ENCODE results near the gene TPBGL.

The TPBGL gene

DNA sequence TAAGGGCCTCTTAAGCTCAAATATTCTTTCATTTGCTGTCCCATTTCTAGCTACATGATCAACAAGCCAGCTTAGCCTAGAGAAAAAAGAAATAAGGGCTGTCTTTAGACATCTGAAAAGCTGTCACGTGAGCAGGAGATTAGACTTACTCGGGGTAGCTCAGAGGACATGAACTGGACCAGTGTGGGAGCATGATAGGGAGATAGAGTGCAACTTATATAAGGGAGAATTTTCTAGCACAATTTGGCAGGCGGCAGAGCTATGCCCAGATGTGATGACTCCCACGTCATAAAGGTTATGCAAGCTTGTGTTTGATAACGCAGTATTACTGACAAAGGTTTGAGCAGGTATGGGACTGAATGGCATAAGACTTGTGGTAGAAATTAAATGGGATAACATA lies 28.2 kb upstream of the TPBGL start:
- no peak for DNase-seq

DNA sequence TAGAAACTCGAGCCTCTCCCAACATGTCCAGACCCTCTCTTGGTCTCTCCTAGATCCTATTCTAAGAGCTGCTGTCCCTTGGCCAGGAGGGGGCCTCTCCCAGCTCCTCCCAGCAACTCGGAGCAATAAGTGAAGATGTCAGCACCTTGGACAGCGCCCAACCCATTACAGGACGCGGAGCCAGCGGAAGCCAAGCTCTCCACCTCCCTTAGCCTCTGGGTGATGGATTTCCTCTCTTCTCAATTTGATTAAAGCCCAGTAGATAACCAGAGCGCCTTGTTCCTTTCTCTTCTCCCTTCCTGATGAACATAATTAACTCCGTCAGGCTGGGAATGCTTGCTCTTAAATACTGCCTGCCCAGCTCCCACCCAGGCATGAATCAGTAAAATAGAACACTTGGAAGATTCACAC lies 26.2 kb upstream of the TPBGL start:
- peak; percentile 55 for DNase-seq

- no peak for DNase-seq
Measured at GRCh38 chr11:75214843-75215242, 25.7 kb upstream of the TPBGL start.

- DNase-seq, result no peak
Measured at GRCh38 chr11:75219869-75220268, 20.7 kb upstream of the TPBGL start.

DNA sequence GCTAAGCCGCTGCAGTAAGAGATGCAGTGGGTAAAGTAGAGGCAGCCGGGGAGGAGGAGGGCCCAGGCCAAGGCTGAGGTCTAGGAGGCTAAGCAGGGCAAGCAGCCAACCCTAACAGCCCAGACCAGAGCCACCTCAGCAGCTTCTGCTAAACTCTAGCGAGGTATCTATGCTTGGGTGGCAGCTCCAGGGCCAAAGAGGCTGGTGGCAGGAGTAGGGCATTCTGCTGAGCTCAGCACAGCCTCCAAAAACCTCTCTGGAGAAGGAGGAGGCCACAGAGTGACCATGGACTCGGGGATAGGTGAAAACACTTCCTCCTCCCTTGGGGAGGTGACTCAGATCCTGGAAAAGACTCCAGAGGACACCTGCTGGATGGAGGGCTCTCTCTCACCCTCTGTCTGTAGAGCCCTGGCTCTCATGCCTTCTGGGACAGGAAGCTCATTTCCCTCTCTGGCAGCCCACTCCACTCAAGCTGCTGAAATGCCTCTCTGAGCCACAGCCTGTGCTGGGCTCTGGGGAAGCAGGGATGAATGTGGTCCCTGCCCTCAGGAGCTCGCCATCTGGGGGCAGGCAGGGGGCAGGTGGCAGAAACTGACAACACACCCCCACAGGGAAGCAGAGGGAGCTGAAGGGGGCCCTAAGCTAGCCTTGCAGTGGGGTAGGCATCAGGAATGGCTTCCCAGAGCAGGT lies 16.5 kb upstream of the TPBGL start:
- DNase-seq, result no peak

DNA sequence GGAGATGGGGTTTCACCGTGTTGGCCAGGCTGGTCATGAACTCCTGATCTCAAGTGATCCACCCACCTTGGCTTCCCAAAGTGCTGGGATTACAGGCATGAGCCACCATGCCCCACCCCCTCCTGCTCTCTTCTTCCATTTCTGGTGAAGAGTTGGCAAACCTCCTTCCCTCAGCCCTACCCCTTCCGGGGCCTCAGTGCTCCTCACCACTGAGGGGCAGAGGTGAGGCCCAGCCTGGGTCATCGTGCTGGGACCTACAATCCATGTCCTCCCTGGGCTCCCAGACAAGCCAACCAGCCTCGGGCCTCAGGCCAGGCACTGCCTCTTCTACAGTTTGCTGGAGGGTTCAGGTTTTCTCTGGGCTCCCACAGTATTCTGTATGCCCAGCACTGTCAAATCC lies 14.8 kb upstream of the TPBGL start:
- no peak for DNase-seq

GRCh38 chr11:75229466-75229865 lies 11.1 kb upstream of the TPBGL start:
- no peak for DNase-seq

- DNase-seq, result no peak
Measured at GRCh38 chr11:75230621-75231020, 10.0 kb upstream of the TPBGL start.

DNA sequence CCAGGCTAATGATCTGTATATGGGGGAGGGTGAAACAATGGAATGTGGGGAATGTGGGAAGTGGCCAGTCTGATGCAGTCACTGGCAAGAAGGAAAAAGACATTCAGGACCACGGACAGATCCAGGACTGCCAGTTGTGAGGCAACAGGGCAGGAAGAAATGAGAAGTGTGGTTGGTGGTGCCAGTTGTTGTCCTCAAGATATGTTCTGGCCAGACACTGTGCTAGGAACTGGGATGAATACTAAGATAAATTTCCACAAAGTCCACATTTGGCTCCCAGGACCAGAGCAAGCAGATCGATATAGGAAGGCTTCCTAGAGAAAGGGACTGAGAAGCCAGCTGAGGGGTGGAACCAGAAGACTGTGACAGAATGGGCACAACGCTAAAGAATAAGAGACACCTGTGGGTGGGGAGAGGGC lies 6.8 kb upstream of the TPBGL start:
- DNase-seq, result no peak

GRCh38 chr11:75236062-75236461 lies 4.5 kb upstream of the TPBGL start:
- no peak for DNase-seq

GRCh38 chr11:75237050-75237449 lies 3.5 kb upstream of the TPBGL start:
- DNase-seq, result no peak

DNA sequence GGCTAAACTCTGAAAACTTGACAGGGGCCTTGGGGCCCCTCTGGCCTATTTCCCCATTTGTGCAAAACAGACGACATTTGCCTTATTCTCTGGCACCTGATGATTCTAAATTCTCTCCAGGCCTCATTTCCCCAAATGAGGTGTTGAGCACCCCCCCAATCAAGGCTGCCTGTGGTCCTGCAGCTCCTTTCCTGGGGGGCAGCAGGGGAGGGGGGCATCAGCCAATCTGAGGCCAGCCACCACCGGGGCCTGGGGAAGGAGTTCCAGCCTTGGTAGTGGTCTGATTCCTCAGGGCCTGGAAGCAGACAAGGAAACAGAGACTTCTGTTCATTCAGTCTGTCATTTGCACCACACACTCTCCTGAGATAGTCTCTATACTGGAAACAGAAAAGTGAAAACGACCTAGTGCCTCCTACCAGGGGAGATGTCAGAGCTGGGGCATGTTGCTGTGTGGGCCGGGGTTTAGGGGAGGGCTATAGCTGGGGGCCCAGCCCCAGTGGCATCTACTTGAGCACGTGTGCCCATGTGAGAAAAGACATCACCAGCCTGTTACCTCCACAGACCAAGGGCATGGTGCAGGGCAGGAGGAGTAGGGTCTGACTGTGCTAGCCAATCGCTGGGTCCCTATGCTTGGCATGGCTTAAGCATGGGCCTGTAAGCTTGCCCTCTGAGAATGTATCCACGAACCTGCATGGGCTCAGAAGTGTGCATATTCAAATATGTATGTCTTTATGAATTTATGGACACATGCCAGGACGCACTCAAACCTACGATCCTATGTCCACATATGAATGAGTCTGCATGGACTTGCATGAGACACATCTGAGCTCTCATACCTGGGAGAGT lies 1.8 kb upstream of the TPBGL start:
- DNase-seq, result no peak

DNA sequence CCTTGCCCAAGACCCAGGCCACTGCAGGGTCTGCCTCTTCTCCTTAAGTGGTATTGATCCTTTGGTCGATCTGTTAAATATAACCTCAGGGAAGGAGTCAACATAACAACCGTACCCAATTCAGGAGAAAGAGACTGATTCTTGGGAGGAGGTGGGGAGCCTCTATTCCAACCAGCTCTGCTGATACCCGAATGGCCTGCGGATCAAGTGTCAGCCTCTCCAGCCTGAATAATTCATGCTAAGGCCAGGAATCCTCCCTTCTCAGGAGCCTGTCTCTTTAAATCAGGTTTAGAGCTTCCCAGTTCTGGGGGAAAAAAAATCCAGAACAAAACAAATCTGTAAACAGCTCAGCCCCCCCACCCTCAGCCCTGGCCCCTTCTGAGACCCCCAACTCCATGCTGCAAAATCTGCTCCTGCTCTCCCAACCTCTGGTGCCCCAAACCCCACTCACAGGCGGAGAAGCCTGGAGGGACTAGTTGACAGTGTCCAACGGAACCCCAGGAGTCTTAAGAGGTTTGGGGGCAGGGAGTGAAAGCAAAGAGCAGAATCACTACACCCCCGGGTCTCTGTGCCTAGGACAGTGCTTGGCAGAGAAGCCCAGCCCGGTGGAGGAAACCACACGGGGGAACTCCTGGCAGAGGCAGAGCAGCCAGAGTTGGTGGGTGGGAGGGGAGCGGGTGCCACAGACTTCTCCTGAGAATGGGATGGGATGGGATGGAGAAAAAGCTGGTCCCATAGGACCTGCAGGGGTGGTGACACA lies 863 bp upstream of the TPBGL start:
- no peak for DNase-seq

- DNase-seq, result peak; percentile 79
Measured at GRCh38 chr11:75241036-75241905, 697 bp downstream of the TPBGL start.

GRCh38 chr11:75241906-75242644 lies 1.5 kb downstream of the TPBGL start:
- DNase-seq, result no peak

GRCh38 chr11:75242722-75243600 lies 2.4 kb downstream of the TPBGL start:
- DNase-seq, result no peak

DNA sequence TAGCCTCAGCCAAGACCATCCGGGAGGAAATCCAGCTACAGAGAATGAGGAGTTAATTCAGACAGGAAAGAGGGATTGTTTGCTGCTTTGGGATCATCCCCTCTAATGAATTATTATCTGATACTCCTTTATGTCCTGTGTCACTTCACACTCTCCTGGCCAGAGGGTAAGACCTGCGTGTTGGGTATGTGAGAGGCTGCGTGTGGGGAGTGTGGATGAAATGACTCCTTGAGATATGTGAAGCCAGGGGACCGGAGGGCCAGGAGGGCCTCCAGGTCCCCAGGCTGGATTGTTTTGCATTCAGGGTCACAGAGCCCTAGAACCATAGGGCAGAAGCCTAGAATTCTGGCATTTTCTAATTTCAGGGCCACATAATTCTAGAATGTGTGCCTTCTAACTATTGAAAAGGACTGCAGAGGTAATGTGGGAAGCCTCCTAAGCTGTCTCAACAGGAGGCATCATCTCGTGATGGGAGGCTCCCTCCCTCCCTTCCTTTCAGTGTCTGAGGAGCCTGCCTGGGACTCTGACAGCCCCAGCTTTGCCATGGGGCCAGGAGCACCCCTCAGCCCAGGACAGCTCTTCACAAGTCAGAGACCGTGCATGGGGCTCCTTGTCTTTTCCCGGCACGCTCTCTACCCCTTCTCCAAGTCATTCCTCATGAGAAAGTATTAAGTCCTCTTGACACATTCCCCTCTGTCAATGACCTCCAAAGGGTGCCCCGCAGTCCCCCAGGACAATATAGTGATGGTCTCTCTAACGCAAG lies 3.7 kb downstream of the TPBGL start:
- no peak for DNase-seq

DNA sequence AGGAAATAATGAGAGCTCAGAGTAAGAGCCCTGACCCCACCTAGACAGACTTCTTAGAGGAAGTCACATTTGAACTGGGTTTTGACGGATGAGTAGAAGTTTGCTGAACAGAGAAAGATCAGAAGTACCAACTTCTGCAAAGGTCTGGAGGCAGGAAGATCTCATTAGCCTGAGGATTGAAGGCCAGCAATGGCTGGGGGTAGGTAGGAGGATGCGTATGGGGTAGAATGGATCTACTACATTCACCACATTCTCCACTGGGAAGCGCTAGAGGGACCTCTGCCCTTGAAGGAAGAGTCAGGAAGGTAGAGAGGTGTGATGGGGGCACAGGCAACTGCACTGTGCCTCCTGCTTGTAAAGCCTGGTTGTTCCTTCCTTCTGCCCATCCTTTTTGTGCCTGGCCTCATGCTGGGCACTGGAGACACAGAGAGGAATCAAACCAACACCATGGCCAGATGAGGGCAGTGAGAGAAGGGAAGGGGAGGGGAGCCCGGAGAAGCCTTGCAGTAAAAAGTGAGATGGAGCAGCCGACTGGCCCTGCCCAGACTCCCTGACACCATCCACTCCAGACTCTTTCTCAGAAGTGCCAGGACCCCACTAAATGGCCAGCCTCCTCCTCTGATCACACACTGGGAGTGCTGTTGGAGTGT lies 4.9 kb downstream of the TPBGL start:
- no peak for DNase-seq

DNA sequence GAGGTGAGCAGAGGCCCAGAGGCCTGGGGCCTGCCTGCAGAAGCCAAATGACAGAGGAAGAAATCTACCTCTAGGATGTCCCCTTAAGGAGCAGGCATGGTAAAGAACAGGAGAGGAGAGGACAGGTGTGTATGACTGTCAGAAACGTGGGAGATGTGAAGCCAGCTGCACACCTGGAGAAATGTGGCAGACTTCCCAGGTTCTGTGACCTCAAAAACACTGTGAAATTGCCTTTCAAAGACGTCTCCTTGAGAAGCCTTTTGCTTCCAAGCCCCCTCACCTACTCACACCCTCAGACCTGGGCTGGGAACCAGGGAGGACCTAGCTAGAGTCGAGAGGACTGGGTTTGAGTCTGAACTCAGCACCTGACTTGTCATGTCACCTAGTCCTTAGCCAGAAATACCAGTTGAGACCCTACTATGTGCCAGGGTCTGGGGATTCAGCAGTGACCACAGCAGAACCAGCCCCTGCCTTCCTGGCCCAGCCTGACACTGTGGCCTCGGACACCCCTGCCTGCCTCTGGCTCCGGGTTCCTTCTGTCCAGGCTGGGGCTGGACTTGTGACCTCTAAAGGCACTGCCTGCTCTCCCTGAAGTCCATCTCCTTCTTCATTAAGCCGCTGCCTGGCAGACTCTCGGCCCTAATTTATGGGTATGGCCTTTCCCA lies 5.6 kb downstream of the TPBGL start:
- no peak for DNase-seq
